NB4 (cell line): Measurements from ENCODE around the gene SLC22A23.

Experiments used
- MYC ChIP-seq: IDR thresholded peaks from 2 replicates; pipeline ENCODE4 v1.6.1; 2011; ENCODE audit warnings: low read depth, low read length
- TF ChIP-seq, protein P1 (sequence below): IDR thresholded peaks from one replicate; pipeline ENCODE4 v1.5.1; 2012; ENCODE audit warnings: low read depth, low read length

DNA sequence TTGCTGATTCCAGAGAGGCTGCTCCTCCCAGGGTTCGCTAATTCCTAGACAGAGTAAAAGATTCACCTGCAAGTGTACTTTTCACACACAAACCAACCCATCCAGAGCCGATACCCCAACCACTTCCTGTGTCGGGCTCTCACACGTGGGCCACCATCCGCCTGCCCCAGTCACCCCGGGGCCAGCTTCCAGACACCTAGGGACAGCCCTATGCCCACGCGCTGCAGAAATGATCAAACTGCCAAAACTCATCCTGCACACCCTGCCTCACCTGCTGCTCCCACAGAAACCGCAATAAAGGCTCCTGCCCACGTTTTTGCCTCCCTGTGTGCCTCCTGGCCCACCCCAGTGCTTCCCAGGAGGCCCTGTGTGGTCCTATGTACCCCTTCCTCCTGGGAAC, 138.6 kb downstream of the SLC22A23 start:
- TF ChIP-seq, protein P1, sequence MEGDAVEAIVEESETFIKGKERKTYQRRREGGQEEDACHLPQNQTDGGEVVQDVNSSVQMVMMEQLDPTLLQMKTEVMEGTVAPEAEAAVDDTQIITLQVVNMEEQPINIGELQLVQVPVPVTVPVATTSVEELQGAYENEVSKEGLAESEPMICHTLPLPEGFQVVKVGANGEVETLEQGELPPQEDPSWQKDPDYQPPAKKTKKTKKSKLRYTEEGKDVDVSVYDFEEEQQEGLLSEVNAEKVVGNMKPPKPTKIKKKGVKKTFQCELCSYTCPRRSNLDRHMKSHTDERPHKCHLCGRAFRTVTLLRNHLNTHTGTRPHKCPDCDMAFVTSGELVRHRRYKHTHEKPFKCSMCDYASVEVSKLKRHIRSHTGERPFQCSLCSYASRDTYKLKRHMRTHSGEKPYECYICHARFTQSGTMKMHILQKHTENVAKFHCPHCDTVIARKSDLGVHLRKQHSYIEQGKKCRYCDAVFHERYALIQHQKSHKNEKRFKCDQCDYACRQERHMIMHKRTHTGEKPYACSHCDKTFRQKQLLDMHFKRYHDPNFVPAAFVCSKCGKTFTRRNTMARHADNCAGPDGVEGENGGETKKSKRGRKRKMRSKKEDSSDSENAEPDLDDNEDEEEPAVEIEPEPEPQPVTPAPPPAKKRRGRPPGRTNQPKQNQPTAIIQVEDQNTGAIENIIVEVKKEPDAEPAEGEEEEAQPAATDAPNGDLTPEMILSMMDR = no peak
- no peak for TF ChIP-seq MYC
